ENCODE data around the gene SUPT20HL2. TPM values are rescaled to one million over a fixed set of nuclear protein-coding genes. Genes with fewer than 3 reads are reported as not detected.
"Not testable (repeated sequence)": the region's sequence is repeated elsewhere in the genome, so short reads cannot be mapped to it uniquely, and the experiment has no call there.

The SUPT20HL2 gene
- total RNA-seq (not detected), polyA plus RNA-seq (not detected)
- long read RNA-seq, donor 1 = 0 reads
- long read RNA-seq, donor 2 = 0 reads
- long read RNA-seq, donor 3 = 0 reads
- long read RNA-seq, donor 4 = 0 reads
- long read RNA-seq, donor 5 = 0 reads
- long read RNA-seq, donor 6 = 0 reads
- long read RNA-seq, donor 7 = 0 reads
- long read RNA-seq, donor 8 = 0 reads
- long read RNA-seq, donor 9 = 0 reads
- long read RNA-seq, donor 10 = 0 reads

- DNase-seq = no peak
- WGBS, 5 donors = 86 to 98% (median 96%) methylated on average over 32 to 39 of the region's 39 CpGs
- H3K36me3 ChIP-seq = no peaks in the 10 kb centered on the region
Measured at GRCh38 chrX:24314019-24314635, at the start of gene SUPT20HL2. TSS of gene SUPT20HL2 (minus strand) at chrX:24314069. CDS start at chrX:24313315, 754 bp downstream.

GRCh38 chrX:24362089-24362745 is 48.3 kb upstream of the SUPT20HL2 start:
- intact Hi-C loops (cut with DNase I; ENCODE audit: low total_unique reads); H3K9me3 ChIP-seq; H3K36me3 ChIP-seq; H3K4me1 ChIP-seq; H3K27ac ChIP-seq; H3K4me3 ChIP-seq; DNase-seq; H3K27me3 ChIP-seq: not testable (repeated sequence)
- 82 to 96% (median 94%) methylated on average over 10 to 38 of the region's 41 CpGs for WGBS, 5 donors

More at GRCh38 chrX:24314019-24314635, at the start of gene SUPT20HL2:
- Histone ChIP-seq H3K4me1 (no peaks in the 10 kb centered on the region), H3K27me3 (peaks cover 0 to 4% (median 0%) of the 10 kb centered on the region in 3 donors), H3K9me3 (no peaks in the 10 kb centered on the region), H3K27ac (no peak within 1 kb of the TSS), H3K4me3 (no peak within 1 kb of the TSS)
- intact Hi-C loops (cut with DNase I; ENCODE audit: low total_unique reads) = no loop called here
- no peak for TF ChIP-seq CTCF (IDR thresholded peaks at IDR 0.05)
- TF ChIP-seq EP300 (IDR thresholded peaks at IDR 0.05) = no peak
- TF ChIP-seq POLR2A (IDR thresholded peaks at IDR 0.05) = no peak
- no peak for TF ChIP-seq POLR2AphosphoS5 (IDR thresholded peaks at IDR 0.05)

GRCh38 chrX:24360272-24360671 is 46.4 kb upstream of the SUPT20HL2 start, which contains the start of gene SUPT20HL1:
TSS of gene SUPT20HL1 (plus strand) at chrX:24360639. CDS start at chrX:24362761, 2,122 bp downstream.
- intact Hi-C loops (cut with DNase I; ENCODE audit: low total_unique reads) = no loop called here
- Histone ChIP-seq H3K4me3 (no peak within 1 kb of the TSS), H3K9me3 (peaks cover 0 to 10% (median 0%) of the 10 kb centered on the region in 4 donors), H3K36me3 (no peaks in the 10 kb centered on the region), H3K27ac (no peak within 1 kb of the TSS), H3K4me1 (no peaks in the 10 kb centered on the region), H3K27me3 (no peaks in the 10 kb centered on the region)
- TF ChIP-seq POLR2AphosphoS5 (IDR thresholded peaks at IDR 0.05) (no peak), EP300 (IDR thresholded peaks at IDR 0.05) (no peak), CTCF (IDR thresholded peaks at IDR 0.05) (no peak), POLR2A (IDR thresholded peaks at IDR 0.05) (no peak)
- DNase-seq = no peak
- WGBS, 5 donors = 75 to 87% (median 79%) methylated on average over 2 to 3 of the region's 3 CpGs

- TF ChIP-seq CTCF (IDR thresholded peaks at IDR 0.05) (no peak), EP300 (IDR thresholded peaks at IDR 0.05) (no peak), POLR2A (IDR thresholded peaks at IDR 0.05) (no peak), POLR2AphosphoS5 (IDR thresholded peaks at IDR 0.05) (no peak)
- no peaks in the 10 kb centered on the region for H3K4me1 ChIP-seq
- peaks cover 0 to 10% (median 0%) of the 10 kb centered on the region in 4 donors for H3K9me3 ChIP-seq
- no peak for DNase-seq
- no peak overlapping the region for H3K27ac ChIP-seq
- intact Hi-C loops (cut with DNase I; ENCODE audit: low total_unique reads) = no loop called here
- no peaks in the 10 kb centered on the region for H3K36me3 ChIP-seq
- no peak overlapping the region for H3K4me3 ChIP-seq
- no peaks in the 10 kb centered on the region for H3K27me3 ChIP-seq
Measured at GRCh38 chrX:24357106-24357505, 43.2 kb upstream of the SUPT20HL2 start.

All from stomach (tissue), 19 donors.